WTC11 (cell line): ENCODE results near the gene GPR108. TPM values are rescaled to one million over a fixed set of nuclear protein-coding genes. Genes with fewer than 3 reads are reported as not detected.

Experiments used
- ATAC-seq: fragments of 200-7000 bp; cut with Tn5 transposase; 2 replicates; pipeline ENCODE4 v1.10.0; 2021; ENCODE audit warnings: mild to moderate bottlenecking, moderate library complexity
- CTCF ChIA-PET: fragments of 300-600 bp; sonication (Branson Sonifier 250); formaldehyde crosslinking; loops from one replicate; lab custom pipeline; 2021; ENCODE audit warnings: antibody characterized with exemption; lab: Charles Lee
- POLR2A ChIA-PET: fragments of 350-600 bp; sonication (Branson Sonifier 250); formaldehyde crosslinking; loops from one replicate; lab custom pipeline; 2021; ENCODE audit warnings: antibody characterized with exemption; lab: Charles Lee
- DNase-seq: peaks from one replicate; pipeline ENCODE4 v3.0.0; 2021; ENCODE audit warnings: low spot score
- H3K27ac Mint-ChIP-seq: 2 replicates; pipeline ENCODE4 v1.8.0; 2021; ENCODE audit warnings: mixed read lengths
- H3K27me3 Mint-ChIP-seq: 2 replicates; pipeline ENCODE4 v1.8.0; 2021; ENCODE audit warnings: low read depth, mild to moderate bottlenecking, moderate library complexity, mixed read lengths
- H3K36me3 Mint-ChIP-seq: 2 replicates; pipeline ENCODE4 v1.8.0; 2021; ENCODE audit warnings: mixed read lengths
- H3K4me1 Mint-ChIP-seq: 2 replicates; pipeline ENCODE4 v1.8.0; 2022; ENCODE audit warnings: mixed read lengths
- H3K4me3 Mint-ChIP-seq: 2 replicates; pipeline ENCODE4 v1.8.0; 2021; ENCODE audit warnings: mild to moderate bottlenecking, moderate library complexity, mixed read lengths
- H3K9me3 Mint-ChIP-seq: 2 replicates; pipeline ENCODE4 v1.8.0; 2021; ENCODE audit warnings: mixed read lengths
- CBFB ChIP-seq: sonication (generic); formaldehyde crosslinking; IDR thresholded peaks from 2 replicates; pipeline ENCODE4 v1.8.1; 2022; ENCODE audit warnings: mild to moderate bottlenecking, low read depth, missing genetic modification reagents
- GABPB1 ChIP-seq: sonication (generic); formaldehyde crosslinking; IDR thresholded peaks from 2 replicates; pipeline ENCODE4 v1.8.1; 2023; ENCODE audit warnings: mild to moderate bottlenecking, missing genetic modification reagents
- IRF2 ChIP-seq: sonication (generic); formaldehyde crosslinking; IDR thresholded peaks from 2 replicates; pipeline ENCODE4 v1.8.0; 2022; ENCODE audit warnings: low read depth, missing genetic modification reagents, borderline replicate concordance
- NFATC4 ChIP-seq: fragments of 250-450 bp; sonication (Bioruptor Pico); IDR thresholded peaks from 2 replicates; pipeline ENCODE4 v1.9.0; 2021; ENCODE audit warnings: mild to moderate bottlenecking
- NR1H2 ChIP-seq: sonication (generic); formaldehyde crosslinking; IDR thresholded peaks from 2 replicates; pipeline ENCODE4 v1.9.0; 2021; ENCODE audit warnings: mild to moderate bottlenecking, moderate library complexity, missing genetic modification reagents
- PRRX2 ChIP-seq: fragments of 250-450 bp; sonication (Bioruptor Pico); IDR thresholded peaks from 2 replicates; pipeline ENCODE4 v1.8.0; 2021; ENCODE audit warnings: mild to moderate bottlenecking
- SMAD4 ChIP-seq: sonication (generic); formaldehyde crosslinking; IDR thresholded peaks from 2 replicates; pipeline ENCODE4 v1.8.0; 2022; ENCODE audit warnings: mild to moderate bottlenecking, missing genetic modification reagents
- TCF7 ChIP-seq: sonication (generic); formaldehyde crosslinking; IDR thresholded peaks from 2 replicates; pipeline ENCODE4 v1.8.0; 2022; ENCODE audit warnings: mild to moderate bottlenecking, low read depth, missing genetic modification reagents, moderate library complexity
- TEAD4 ChIP-seq: sonication (generic); formaldehyde crosslinking; IDR thresholded peaks from 2 replicates; pipeline ENCODE4 v1.8.0; 2022; ENCODE audit warnings: mild to moderate bottlenecking, missing genetic modification reagents
- ZNF121 ChIP-seq: sonication (generic); formaldehyde crosslinking; IDR thresholded peaks from 2 replicates; pipeline ENCODE4 v1.8.0; 2023; ENCODE audit warnings: missing genetic modification reagents
- ZNF138 ChIP-seq: sonication (generic); formaldehyde crosslinking; conservative IDR thresholded peaks from 2 replicates; pipeline ENCODE4 v1.8.1; 2022; ENCODE audit warnings: mild to moderate bottlenecking, moderate library complexity, missing genetic modification reagents
- ZNF396 ChIP-seq: fragments of 250-450 bp; sonication (Bioruptor Pico); IDR thresholded peaks from 2 replicates; pipeline ENCODE4 v1.8.0; 2021; ENCODE audit warnings: mild to moderate bottlenecking, moderate library complexity, borderline replicate concordance
- ZNF671 ChIP-seq: fragments of 250-450 bp; sonication (Bioruptor Pico); IDR thresholded peaks from 2 replicates; pipeline ENCODE4 v1.8.0; 2021; ENCODE audit warnings: mild to moderate bottlenecking
- total RNA-seq: library from RNA; stranded (reverse); gene quantifications from 3 replicates; pipeline ENCODE4 v1.2.3, GENCODE V29; 2021
- TF ChIP-seq, protein P1 (sequence below): fragments of 250-450 bp; sonication (Bioruptor Pico); conservative IDR thresholded peaks from 2 replicates; pipeline ENCODE4 v1.9.0; 2021; ENCODE audit warnings: mild to moderate bottlenecking
- TF ChIP-seq, protein P2 (sequence below): sonication (generic); formaldehyde crosslinking; IDR thresholded peaks from 2 replicates; pipeline ENCODE4 v1.8.1; 2023; ENCODE audit warnings: mild to moderate bottlenecking, missing genetic modification reagents
- TF ChIP-seq, protein P3 (sequence below): sonication (generic); formaldehyde crosslinking; IDR thresholded peaks from 2 replicates; pipeline ENCODE4 v1.8.0; 2022; ENCODE audit warnings: mild to moderate bottlenecking, missing genetic modification reagents
- TF ChIP-seq, protein P4 (sequence below): fragments of 250-450 bp; sonication (Bioruptor Pico); IDR thresholded peaks from 2 replicates; pipeline ENCODE4 v1.8.0; 2021; ENCODE audit warnings: mild to moderate bottlenecking
- TF ChIP-seq, protein P5 (sequence below): sonication (generic); formaldehyde crosslinking; IDR thresholded peaks from 2 replicates; pipeline ENCODE4 v1.8.1; 2023; ENCODE audit warnings: mild to moderate bottlenecking, moderate library complexity, missing genetic modification reagents
- TF ChIP-seq, protein P6 (sequence below): sonication (generic); formaldehyde crosslinking; IDR thresholded peaks from 2 replicates; pipeline ENCODE4 v1.8.0; 2023; ENCODE audit warnings: missing genetic modification reagents
- TF ChIP-seq, protein P7 (sequence below): sonication (generic); formaldehyde crosslinking; IDR thresholded peaks from 2 replicates; pipeline ENCODE4 v1.8.1; 2023; ENCODE audit warnings: mild to moderate bottlenecking, missing genetic modification reagents, borderline replicate concordance
- TF ChIP-seq, protein P8 (sequence below): sonication (generic); formaldehyde crosslinking; IDR thresholded peaks from 2 replicates; pipeline ENCODE4 v1.8.1; 2022; ENCODE audit warnings: low read depth, missing genetic modification reagents, borderline replicate concordance

Gene GPR108
- total RNA-seq, 1 experiment from 2014 or later: 48.7 TPM

DNA sequence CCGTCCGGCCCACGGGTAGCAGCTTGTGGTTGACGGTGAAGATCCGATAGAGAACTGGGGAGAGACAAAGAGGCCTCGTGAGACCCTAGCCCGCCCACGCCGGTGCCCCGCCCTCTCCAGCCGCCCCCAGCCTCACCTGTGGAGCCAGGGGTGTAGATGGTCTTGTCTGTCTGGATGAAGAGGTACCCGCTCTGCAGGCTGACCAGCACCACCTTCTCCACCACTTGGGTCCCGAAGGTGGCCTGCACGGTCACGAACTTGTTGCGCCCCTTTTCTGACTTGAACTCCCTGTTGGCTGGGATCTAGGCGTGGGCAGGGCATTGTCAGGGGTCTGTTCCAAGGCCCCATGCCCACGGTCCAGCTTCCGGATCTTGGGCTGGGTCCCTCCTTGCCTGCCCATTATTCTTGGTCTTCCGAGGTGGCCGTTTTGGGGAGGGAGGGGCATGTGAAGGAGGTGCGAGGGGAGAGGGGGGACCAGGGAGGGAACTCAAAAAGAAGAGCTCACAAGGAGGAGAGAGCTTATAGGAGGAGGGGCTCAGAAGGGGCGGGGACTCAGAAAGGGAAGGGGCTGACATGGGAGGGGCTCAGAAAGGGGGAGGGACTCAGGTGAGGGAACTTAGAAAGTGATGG, 19.2 kb downstream of the GPR108 start:
- Mint-ChIP-seq H3K27me3 (peaks cover 4% of the 10 kb centered on the region; the same call in 1 of the 2 replicates), H3K4me1 (peaks cover 13% of the 10 kb centered on the region), H3K36me3 (no peaks in the 10 kb centered on the region)
- DNase-seq: no peak
- TF ChIP-seq, protein P1, sequence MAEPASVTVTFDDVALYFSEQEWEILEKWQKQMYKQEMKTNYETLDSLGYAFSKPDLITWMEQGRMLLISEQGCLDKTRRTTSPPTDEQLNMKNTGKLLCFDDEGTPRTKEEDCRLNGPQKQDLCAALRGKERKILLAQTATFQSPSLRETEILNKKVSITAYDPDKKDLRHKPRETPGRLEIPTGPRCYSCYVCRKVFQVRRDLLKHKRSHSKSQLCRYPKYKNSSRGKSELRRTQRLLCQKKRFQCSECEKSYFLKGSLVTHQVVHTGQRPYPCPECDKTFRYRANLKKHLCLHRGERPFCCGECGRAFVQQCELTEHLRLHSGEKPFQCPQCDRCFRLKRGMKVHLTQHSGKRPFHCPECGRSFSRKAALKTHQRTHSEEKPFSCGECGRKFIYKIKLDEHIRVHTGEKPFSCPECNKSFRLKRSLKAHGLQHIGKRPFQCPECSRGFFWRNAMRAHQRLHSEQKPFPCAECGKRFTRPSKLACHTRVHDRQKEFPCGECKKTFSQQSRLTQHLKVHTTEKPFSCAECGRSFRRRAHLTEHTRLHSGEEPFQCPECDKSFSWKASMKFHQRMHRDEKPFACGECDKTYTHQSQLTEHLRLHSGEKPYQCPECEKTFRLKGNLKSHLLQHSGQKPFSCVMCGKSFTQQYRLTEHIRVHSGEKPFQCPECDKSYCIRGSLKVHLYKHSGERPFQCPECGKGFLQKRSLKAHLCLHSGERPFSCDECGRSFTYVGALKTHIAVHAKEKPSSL: no peak
- TF ChIP-seq, protein P2, sequence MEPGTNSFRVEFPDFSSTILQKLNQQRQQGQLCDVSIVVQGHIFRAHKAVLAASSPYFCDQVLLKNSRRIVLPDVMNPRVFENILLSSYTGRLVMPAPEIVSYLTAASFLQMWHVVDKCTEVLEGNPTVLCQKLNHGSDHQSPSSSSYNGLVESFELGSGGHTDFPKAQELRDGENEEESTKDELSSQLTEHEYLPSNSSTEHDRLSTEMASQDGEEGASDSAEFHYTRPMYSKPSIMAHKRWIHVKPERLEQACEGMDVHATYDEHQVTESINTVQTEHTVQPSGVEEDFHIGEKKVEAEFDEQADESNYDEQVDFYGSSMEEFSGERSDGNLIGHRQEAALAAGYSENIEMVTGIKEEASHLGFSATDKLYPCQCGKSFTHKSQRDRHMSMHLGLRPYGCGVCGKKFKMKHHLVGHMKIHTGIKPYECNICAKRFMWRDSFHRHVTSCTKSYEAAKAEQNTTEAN: no peak
- TF ChIP-seq ZNF121 (CRISPR knock-in tag) (no peak), TEAD4 (CRISPR knock-in tag) (no peak), ZNF396 (CRISPR knock-in tag) (no peak), ZNF671 (CRISPR knock-in tag) (no peak), TCF7 (CRISPR knock-in tag) (no peak), SMAD4 (CRISPR knock-in tag) (no peak), IRF2 (no peak), NR1H2 (no peak), ZNF138 (CRISPR knock-in tag) (no peak), CBFB (no peak), PRRX2 (CRISPR knock-in tag) (no peak), GABPB1 (CRISPR knock-in tag) (no peak)
- TF ChIP-seq, protein P3, sequence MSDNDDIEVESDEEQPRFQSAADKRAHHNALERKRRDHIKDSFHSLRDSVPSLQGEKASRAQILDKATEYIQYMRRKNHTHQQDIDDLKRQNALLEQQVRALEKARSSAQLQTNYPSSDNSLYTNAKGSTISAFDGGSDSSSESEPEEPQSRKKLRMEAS (CRISPR knock-in tag): no peak
- TF ChIP-seq, protein P4, sequence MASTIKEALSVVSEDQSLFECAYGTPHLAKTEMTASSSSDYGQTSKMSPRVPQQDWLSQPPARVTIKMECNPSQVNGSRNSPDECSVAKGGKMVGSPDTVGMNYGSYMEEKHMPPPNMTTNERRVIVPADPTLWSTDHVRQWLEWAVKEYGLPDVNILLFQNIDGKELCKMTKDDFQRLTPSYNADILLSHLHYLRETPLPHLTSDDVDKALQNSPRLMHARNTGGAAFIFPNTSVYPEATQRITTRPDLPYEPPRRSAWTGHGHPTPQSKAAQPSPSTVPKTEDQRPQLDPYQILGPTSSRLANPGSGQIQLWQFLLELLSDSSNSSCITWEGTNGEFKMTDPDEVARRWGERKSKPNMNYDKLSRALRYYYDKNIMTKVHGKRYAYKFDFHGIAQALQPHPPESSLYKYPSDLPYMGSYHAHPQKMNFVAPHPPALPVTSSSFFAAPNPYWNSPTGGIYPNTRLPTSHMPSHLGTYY (CRISPR knock-in tag): no peak
- TF ChIP-seq, protein P5, sequence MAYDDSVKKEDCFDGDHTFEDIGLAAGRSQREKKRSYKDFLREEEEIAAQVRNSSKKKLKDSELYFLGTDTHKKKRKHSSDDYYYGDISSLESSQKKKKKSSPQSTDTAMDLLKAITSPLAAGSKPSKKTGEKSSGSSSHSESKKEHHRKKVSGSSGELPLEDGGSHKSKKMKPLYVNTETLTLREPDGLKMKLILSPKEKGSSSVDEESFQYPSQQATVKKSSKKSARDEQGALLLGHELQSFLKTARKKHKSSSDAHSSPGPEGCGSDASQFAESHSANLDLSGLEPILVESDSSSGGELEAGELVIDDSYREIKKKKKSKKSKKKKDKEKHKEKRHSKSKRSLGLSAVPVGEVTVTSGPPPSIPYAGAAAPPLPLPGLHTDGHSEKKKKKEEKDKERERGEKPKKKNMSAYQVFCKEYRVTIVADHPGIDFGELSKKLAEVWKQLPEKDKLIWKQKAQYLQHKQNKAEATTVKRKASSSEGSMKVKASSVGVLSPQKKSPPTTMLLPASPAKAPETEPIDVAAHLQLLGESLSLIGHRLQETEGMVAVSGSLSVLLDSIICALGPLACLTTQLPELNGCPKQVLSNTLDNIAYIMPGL (CRISPR knock-in tag): no peak
- TF ChIP-seq, protein P6, sequence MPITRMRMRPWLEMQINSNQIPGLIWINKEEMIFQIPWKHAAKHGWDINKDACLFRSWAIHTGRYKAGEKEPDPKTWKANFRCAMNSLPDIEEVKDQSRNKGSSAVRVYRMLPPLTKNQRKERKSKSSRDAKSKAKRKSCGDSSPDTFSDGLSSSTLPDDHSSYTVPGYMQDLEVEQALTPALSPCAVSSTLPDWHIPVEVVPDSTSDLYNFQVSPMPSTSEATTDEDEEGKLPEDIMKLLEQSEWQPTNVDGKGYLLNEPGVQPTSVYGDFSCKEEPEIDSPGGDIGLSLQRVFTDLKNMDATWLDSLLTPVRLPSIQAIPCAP (CRISPR knock-in tag): no peak
- TF ChIP-seq, all 79 proteins: peak for 0
- ChIA-PET CTCF (interaction anchor here (1.5 kb wide), 1 partner anchor 15 kb away, joined by 3 read pairs; no protein-coding TSS in a partner anchor), POLR2A (no interaction called here)
- H3K9me3 Mint-ChIP-seq: peaks cover 8% of the 10 kb centered on the region
- H3K27ac Mint-ChIP-seq: no peak overlapping the region
- ATAC-seq: no peak
- no peak overlapping the region for H3K4me3 Mint-ChIP-seq

DNA sequence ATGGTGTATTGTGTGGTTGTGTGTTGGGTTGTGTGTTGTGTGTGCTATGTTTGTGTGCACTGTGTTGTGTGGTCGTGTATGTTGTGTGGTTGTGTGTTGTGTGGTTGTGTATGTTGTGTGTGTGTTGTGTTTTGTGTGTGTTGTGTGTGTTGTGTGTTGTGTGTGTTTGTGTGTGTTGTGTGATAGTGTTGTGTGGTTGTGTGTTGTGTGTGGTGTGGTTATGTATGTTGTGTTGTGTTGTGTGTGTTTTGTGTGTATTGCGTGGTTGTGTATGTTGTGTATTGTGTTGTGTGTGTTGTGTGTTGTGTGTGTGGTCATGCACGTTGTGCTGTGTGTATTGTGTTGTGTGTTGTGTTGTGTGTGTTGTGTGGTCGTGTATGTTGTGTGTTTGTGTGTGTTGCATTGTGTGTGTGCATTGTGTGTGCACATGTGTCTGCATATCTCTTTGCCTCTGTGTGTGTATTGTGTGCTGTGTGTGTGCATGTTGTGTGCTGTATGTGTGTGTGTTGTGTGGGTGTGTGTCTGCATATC, 19.9 kb downstream of the GPR108 start:
- Mint-ChIP-seq H3K36me3 (no peaks in the 10 kb centered on the region), H3K27me3 (peaks cover 7% of the 10 kb centered on the region), H3K4me3 (no peak overlapping the region), H3K27ac (peak overlapping the region; percentile 66), H3K4me1 (peaks cover 10% of the 10 kb centered on the region), H3K9me3 (peaks cover 8% of the 10 kb centered on the region)
- DNase-seq: no peak
- no peak for ATAC-seq
- CTCF ChIA-PET: interaction anchor here (1.5 kb wide), 1 partner anchor 16 kb away, joined by 3 read pairs; no protein-coding TSS in a partner anchor
- POLR2A ChIA-PET: no interaction called here
- TF ChIP-seq NFATC4 (CRISPR knock-in tag): no peak
- TF ChIP-seq, protein P7, sequence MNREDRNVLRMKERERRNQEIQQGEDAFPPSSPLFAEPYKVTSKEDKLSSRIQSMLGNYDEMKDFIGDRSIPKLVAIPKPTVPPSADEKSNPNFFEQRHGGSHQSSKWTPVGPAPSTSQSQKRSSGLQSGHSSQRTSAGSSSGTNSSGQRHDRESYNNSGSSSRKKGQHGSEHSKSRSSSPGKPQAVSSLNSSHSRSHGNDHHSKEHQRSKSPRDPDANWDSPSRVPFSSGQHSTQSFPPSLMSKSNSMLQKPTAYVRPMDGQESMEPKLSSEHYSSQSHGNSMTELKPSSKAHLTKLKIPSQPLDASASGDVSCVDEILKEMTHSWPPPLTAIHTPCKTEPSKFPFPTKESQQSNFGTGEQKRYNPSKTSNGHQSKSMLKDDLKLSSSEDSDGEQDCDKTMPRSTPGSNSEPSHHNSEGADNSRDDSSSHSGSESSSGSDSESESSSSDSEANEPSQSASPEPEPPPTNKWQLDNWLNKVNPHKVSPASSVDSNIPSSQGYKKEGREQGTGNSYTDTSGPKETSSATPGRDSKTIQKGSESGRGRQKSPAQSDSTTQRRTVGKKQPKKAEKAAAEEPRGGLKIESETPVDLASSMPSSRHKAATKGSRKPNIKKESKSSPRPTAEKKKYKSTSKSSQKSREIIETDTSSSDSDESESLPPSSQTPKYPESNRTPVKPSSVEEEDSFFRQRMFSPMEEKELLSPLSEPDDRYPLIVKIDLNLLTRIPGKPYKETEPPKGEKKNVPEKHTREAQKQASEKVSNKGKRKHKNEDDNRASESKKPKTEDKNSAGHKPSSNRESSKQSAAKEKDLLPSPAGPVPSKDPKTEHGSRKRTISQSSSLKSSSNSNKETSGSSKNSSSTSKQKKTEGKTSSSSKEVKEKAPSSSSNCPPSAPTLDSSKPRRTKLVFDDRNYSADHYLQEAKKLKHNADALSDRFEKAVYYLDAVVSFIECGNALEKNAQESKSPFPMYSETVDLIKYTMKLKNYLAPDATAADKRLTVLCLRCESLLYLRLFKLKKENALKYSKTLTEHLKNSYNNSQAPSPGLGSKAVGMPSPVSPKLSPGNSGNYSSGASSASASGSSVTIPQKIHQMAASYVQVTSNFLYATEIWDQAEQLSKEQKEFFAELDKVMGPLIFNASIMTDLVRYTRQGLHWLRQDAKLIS (CRISPR knock-in tag): no peak
- no peak for TF ChIP-seq CBFB
- TF ChIP-seq, protein P8, sequence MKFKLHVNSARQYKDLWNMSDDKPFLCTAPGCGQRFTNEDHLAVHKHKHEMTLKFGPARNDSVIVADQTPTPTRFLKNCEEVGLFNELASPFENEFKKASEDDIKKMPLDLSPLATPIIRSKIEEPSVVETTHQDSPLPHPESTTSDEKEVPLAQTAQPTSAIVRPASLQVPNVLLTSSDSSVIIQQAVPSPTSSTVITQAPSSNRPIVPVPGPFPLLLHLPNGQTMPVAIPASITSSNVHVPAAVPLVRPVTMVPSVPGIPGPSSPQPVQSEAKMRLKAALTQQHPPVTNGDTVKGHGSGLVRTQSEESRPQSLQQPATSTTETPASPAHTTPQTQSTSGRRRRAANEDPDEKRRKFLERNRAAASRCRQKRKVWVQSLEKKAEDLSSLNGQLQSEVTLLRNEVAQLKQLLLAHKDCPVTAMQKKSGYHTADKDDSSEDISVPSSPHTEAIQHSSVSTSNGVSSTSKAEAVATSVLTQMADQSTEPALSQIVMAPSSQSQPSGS (CRISPR knock-in tag): no peak
